NB4 (cell line): Measurements from ENCODE around the gene LSM2.
A peak's percentile ranks its signal among the peaks of the same experiment; 100 is the strongest.
"Not testable (repeated sequence)": the region's sequence is repeated elsewhere in the genome, so short reads cannot be mapped to it uniquely, and the experiment has no call there.

Experiments used
- DNase-seq: peaks from one replicate; pipeline ENCODE4 v3.0.0; 2010; ENCODE audit warnings: low read depth
- H3K4me3 ChIP-seq: one replicate; pipeline ENCODE4 v1.5.1; 2011; ENCODE audit warnings: mild to moderate bottlenecking, low read depth, low read length, moderate library complexity
- MYC ChIP-seq: IDR thresholded peaks from 2 replicates; pipeline ENCODE4 v1.6.1; 2011; ENCODE audit warnings: low read depth, low read length
- POLR2A ChIP-seq: IDR thresholded peaks from 2 replicates; pipeline ENCODE4 v1.6.1; 2011; ENCODE audit warnings: mild to moderate bottlenecking; ENCODE audit not compliant: insufficient read length; ENCODE audit errors: extremely low read depth
- TF ChIP-seq, protein P1 (sequence below): IDR thresholded peaks from 2 replicates; pipeline ENCODE4 v1.6.1; 2011; ENCODE audit warnings: low read depth, low read length
- TF ChIP-seq, protein P2 (sequence below): IDR thresholded peaks from one replicate; pipeline ENCODE4 v1.5.1; 2012; ENCODE audit warnings: low read depth, low read length

Gene LSM2

DNA sequence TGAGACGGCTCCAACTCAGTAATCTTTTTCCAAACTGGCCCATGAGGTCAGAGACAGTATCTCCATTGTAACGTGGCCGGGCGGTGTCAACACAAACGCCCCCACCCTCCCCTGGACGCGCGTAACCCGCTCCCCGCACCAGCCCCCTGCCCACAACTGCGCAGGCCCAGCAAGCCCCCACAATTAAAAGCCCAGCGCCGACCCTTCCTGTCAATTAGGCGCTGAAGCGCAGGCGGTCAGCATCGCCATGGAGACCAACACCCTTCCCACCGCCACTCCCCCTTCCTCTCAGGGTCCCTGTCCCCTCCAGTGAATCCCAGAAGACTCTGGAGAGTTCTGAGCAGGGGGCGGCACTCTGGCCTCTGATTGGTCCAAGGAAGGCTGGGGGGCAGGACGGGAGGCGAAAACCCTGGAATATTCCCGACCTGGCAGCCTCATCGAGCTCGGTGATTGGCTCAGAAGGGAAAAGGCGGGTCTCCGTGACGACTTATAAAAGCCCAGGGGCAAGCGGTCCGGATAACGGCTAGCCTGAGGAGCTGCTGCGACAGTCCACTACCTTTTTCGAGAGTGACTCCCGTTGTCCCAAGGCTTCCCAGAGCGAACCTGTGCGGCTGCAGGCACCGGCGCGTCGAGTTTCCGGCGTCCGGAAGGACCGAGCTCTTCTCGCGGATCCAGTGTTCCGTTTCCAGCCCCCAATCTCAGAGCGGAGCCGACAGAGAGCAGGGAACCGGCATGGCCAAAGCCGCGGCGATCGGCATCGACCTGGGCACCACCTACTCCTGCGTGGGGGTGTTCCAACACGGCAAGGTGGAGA is 8.5 kb upstream of the LSM2 start, which contains the start of the genes HSPA1A and HSPA1L:
HSPA1A (plus strand) TSS at position 519 of the 814 bp plus-strand sequence; CDS start at position 733, 214 bp downstream.
HSPA1L (minus strand) TSS at position 259 of the 814 bp plus-strand sequence. CDS start 3,311 bp downstream, outside the sequence.
- peak within 1 kb of the TSS; percentile 70 for H3K4me3 ChIP-seq
- peak; percentile 94 for DNase-seq

DNA sequence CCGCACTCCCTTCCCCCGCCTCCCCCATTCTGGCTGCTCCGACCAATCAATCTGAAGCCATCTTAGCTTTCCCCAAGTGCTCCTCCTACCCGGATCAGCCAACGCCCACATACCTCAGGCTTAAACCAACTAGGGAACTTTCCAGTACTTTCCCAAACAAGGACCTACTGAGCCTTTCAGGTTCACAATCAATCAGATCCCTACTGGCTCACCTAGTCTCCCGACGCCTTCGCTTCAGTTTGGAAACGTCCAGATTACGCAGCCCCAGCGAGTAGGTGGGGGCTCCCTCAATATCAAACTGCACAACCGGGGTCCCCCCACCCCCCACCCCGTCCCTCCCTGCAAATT is 7.9 kb upstream of the LSM2 start:
- DNase-seq = peak; percentile 94
- peak overlapping the region; percentile 70 for H3K4me3 ChIP-seq
- TF ChIP-seq POLR2A = no peak
- TF ChIP-seq, protein P1, sequence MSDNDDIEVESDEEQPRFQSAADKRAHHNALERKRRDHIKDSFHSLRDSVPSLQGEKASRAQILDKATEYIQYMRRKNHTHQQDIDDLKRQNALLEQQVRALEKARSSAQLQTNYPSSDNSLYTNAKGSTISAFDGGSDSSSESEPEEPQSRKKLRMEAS = no peak

More for the DNA sequence above, 8.5 kb upstream of the LSM2 start, which contains the start of the genes HSPA1A and HSPA1L:
- TF ChIP-seq MYC (no peak), POLR2A (no peak)
- TF ChIP-seq, protein P2, sequence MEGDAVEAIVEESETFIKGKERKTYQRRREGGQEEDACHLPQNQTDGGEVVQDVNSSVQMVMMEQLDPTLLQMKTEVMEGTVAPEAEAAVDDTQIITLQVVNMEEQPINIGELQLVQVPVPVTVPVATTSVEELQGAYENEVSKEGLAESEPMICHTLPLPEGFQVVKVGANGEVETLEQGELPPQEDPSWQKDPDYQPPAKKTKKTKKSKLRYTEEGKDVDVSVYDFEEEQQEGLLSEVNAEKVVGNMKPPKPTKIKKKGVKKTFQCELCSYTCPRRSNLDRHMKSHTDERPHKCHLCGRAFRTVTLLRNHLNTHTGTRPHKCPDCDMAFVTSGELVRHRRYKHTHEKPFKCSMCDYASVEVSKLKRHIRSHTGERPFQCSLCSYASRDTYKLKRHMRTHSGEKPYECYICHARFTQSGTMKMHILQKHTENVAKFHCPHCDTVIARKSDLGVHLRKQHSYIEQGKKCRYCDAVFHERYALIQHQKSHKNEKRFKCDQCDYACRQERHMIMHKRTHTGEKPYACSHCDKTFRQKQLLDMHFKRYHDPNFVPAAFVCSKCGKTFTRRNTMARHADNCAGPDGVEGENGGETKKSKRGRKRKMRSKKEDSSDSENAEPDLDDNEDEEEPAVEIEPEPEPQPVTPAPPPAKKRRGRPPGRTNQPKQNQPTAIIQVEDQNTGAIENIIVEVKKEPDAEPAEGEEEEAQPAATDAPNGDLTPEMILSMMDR = no peak
- TF ChIP-seq, protein P1 = no peak

DNA sequence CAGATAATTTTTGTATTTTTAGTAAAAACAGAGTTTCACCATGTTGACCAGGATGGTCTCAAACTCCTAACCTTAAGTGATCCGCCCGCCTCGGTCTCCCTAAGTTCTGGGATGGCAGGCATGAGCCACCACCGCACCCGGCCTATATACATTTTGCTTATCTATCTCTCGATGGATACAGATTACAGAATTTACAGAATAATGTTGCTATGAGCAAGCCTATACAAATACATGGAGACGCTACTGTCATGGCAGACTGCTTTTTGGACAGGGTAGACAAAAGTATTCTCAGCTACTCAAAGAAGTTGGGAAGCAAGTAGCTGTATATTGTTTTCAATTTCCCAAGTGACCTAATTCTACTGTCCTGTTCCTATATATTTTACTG is 6.7 kb upstream of the LSM2 start:
- no peak for DNase-seq
- no peak for TF ChIP-seq MYC
- TF ChIP-seq, protein P2 = no peak
- no peak for TF ChIP-seq POLR2A
- TF ChIP-seq, protein P1 = no peak
- no peak overlapping the region for H3K4me3 ChIP-seq

DNA sequence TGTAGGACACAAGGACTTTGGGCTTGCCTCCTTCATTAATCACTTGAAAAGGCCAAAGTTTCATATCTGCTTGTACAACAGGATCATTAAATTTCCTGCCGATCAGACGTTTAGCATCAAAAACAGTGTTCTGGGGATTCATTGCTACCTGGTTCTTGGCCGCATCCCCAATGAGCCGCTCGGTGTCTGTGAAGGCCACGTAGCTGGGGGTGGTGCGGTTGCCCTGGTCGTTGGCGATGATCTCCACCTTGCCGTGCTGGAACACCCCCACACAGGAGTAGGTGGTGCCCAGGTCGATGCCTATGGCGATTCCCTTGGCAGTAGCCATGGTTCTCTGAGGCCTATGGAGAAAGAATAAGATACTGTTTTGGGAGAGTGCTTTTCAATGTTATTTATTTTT is 4.9 kb upstream of the LSM2 start:
- no peak overlapping the region for H3K4me3 ChIP-seq
- TF ChIP-seq POLR2A = no peak
- TF ChIP-seq MYC = no peak
- TF ChIP-seq, protein P2 = no peak
- TF ChIP-seq, protein P1 = no peak
- DNase-seq = no peak

DNA sequence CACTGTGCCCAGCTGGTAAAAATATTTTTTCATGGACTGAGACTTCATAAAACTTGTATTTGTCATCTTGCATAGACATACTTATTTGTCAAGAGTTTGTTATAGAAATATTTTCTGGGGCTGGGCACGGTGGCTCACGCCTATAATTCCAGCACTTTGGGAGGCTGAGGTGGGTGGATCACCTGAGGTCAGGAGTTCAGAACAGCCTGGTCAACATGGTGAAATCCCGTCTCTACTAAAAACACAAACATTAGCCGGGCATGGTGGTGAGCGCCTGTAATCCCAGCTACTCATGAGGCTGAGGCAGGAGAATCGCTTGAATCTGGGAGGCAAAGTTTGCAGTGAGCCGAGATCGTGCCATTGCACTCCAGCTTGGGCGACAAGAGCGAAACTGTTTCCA is 1.8 kb upstream of the LSM2 start:
- H3K4me3 ChIP-seq, DNase-seq: not testable (repeated sequence)

DNA sequence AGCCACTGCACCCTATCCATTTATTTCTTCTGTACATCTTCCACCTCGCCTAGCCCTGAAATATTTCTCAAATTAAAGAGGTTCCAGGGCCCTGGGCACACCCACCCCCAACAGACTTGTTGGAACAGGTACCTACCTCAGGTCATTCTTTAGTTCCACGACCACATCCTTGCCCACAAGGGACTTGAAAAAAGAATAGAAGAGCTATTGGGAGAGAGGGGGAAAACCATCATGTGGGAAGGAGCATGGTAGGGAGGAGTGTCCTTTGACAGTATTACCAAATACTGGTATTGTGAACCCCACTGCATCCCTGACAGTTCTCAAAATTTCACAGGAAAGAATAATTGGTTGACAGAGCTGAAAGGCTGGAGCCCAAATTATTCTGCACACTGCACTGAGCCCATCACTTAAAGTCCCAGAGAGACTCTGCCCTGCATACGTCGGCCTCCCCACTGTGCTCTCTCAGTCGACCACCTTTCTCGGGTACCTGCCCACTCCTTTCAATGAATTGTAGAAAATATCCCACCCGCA is 762 bp downstream of the LSM2 start:
- no peak for DNase-seq
- TF ChIP-seq, protein P2 = no peak
- no peak for TF ChIP-seq POLR2A
- TF ChIP-seq, protein P1 = no peak
- no peak for TF ChIP-seq MYC
- peak overlapping the region; percentile 88 for H3K4me3 ChIP-seq

DNA sequence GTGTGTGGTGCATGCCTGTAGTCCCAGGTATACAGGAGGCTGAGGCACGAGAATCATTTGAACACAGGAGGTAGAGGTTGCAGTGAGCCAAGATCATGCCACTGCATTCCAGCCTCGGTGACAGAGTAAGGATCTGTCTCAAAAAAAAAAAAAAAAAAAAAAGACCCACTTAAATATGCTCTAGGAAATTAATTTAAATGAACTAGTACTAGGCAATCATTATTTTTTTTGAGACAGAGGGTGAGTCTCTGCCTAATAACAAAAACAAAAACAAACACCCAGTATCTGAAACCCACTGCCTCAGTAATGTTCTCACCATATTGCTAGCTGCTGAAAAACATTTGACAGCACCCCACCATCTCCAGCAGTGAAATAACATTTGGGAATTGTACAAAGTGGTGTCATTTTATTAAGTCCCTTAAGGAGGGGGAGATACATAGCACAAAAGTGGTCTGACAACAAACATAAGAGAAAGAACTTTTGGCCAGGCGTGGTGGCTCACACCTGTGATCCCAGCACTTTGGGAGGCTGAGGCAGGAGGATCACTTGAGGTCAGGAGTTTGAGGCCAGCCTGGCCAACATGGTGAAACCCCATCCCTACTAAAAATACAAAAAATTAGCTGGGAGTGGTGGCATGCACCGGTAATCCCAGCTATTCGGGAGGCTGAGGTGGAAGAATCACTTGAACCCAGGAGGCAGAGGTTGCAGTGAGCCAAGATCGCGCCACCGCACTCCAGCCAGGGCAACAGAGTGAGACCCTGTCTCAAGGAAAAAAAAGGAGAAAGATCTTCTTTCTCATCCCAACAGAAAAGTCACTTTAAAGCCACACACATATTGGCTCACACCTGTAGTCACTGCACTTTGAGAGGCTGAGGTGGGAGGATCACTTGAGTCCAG is 5.5 kb downstream of the LSM2 start:
- DNase-seq, H3K4me3 ChIP-seq: not testable (repeated sequence)
